Left ventricle myocardium inferior (tissue), 1 donor: ENCODE results near the gene ARL5B. TPM values are rescaled to one million over a fixed set of nuclear protein-coding genes. Genes with fewer than 3 reads are reported as not detected.

ENCODE experiments used
- DNase-seq: peaks from one replicate; pipeline ENCODE4 v3.0.0-alpha.2; 2020
- H3K27ac ChIP-seq: fragments of 200-600 bp; replicated peaks from 2 replicates; pipeline ENCODE4 v1.8.0; 2021
- H3K27me3 ChIP-seq: fragments of 200-600 bp; 2 replicates; pipeline ENCODE4 v1.8.0; 2021; ENCODE audit warnings: low read depth
- H3K36me3 ChIP-seq: fragments of 200-600 bp; 2 replicates; pipeline ENCODE4 v1.8.0; 2021
- H3K4me1 ChIP-seq: fragments of 200-600 bp; 2 replicates; pipeline ENCODE4 v1.8.0; 2021
- H3K4me3 ChIP-seq: fragments of 200-600 bp; 2 replicates; pipeline ENCODE4 v1.8.0; 2021; ENCODE audit warnings: mild to moderate bottlenecking, moderate library complexity
- H3K9me3 ChIP-seq: fragments of 200-600 bp; replicated peaks from 2 replicates; pipeline ENCODE4 v1.8.0; 2021
- CTCF ChIP-seq: fragments of 200-600 bp; IDR thresholded peaks from 2 replicates; pipeline ENCODE4 v1.8.0; 2021; ENCODE audit warnings: antibody characterized with exemption, mild to moderate bottlenecking, borderline replicate concordance
- intact Hi-C: fragments of 100-400 bp; cut with micrococcal nuclease; formaldehyde crosslinking; loops from one replicate; pipeline ENCODE4 v1.11.0; 2022
- total RNA-seq: library from RNA; stranded (reverse); fragmentation: NEBNext Ultra II Directional; extraction: Animal tissue kit (Norgen Biotek cat#: 25700); gene quantifications from one replicate; pipeline ENCODE4 v1.2.1, GENCODE V29; 2021
- donor health status: DM: no; HTN: yes; CAD: no; lungs with severe emphysema.

The ARL5B gene
- total RNA-seq, 1 donor from 2014 or later, result 5.6 TPM

DNA sequence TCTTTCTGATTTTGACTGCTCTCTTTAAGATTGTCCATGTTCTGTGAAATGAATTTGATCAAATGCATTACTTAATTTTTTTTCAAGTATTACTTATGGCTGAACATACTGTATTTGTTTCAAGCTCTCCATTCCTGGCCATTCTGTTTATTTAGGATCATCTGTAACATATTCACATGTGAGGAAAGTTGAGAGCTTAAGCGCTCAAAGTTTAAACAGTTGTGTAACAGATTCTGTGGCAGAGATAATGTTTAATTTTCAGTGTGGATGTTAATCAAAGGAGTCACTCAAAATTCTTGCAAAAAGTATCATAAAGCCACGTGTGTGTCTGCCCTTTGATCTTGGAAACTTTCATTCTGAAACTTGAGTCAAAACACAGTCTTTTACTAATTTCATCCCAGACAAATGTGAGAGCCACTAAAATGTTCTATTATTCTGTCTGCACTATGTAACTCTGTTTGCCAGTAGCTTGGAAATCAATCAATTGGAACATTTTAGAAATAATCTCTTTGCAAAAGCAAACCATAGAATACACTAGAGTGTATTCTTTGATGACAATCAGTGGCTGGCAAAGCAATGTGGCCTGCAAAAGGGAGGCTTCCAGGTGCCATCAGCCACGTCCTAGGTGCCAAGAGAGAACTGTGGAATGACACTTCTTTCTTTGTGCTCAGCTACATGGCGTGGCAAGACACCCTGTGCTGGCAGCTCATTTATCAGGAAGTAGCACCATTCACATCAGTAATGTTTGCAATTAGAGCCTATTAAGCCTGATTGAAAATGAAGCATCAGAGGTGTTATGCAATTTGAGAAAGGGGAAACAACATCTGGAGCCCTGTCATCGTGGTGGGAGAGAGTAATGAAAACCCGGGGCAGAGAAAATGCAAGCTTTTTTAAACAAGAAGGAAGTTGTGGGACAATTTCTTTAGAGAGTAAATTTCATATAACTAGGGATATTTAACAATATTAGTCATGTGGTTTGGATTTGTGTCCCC lies 40.9 kb downstream of the ARL5B start:
- peaks cover 1% of the 10 kb centered on the region for H3K27me3 ChIP-seq
- no peaks in the 10 kb centered on the region for H3K4me1 ChIP-seq
- intact Hi-C loops, result no loop called here
- no peak for DNase-seq
- H3K36me3 ChIP-seq, result no peaks in the 10 kb centered on the region
- H3K27ac ChIP-seq, result no peak overlapping the region
- H3K4me3 ChIP-seq, result no peak overlapping the region
- H3K9me3 ChIP-seq, result peaks cover 8% of the 10 kb centered on the region
- TF ChIP-seq CTCF, result no peak

DNA sequence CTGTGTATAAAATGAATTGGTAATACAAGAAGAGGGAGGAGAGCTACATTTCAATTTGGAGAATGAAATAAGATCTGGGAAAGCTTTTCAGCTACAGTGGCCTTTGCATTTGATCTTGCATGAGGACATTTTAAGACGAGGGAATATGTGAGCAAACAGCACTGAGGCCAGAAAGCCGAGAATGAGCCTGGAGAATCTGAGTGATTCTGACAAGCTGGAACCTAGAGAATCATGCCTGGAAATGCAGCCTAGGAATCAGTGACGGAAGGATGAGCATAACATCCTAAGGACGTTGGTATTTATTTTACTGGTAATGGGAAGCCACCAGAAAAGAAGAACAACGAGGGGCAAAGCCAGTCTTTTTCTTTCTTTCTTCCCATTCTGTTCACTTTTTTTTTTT lies 44.3 kb downstream of the ARL5B start:
- Histone ChIP-seq H3K4me3 (no peak overlapping the region), H3K27me3 (peaks cover 7% of the 10 kb centered on the region), H3K9me3 (peaks cover 5% of the 10 kb centered on the region), H3K27ac (no peak overlapping the region), H3K36me3 (no peaks in the 10 kb centered on the region), H3K4me1 (no peaks in the 10 kb centered on the region)
- intact Hi-C loops, result no loop called here
- no peak for TF ChIP-seq CTCF
- no peak for DNase-seq

GRCh38 chr10:18710201-18710653 lies 51.0 kb downstream of the ARL5B start:
- Histone ChIP-seq H3K36me3 (no peaks in the 10 kb centered on the region), H3K4me3 (no peak overlapping the region), H3K27me3 (peaks cover 12% of the 10 kb centered on the region), H3K4me1 (no peaks in the 10 kb centered on the region), H3K27ac (no peak overlapping the region), H3K9me3 (peaks cover 5% of the 10 kb centered on the region)
- intact Hi-C loops, result no loop called here
- no peak for DNase-seq
- no peak for TF ChIP-seq CTCF

DNA sequence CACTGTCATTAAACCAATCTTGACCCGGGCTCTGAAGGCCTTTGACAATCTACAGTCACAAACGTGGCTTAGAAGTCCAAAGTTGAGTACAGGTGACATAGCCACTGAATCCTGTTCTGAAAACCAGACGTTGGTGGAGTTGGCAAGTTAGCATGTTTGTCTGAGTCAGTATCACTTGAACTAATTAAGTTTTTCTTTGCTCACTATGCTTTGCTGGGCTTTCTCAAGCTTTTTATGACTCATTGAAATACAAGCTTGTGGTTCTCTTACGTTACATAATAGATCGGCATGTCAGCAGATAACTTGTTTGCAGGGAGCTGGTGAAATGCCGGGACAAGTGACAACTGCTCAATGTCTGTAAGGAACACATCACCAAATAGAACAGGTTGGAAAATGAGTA lies 53.8 kb downstream of the ARL5B start:
- Histone ChIP-seq H3K9me3 (no peaks in the 10 kb centered on the region), H3K4me1 (no peaks in the 10 kb centered on the region), H3K27ac (no peak overlapping the region), H3K4me3 (no peak overlapping the region), H3K27me3 (peaks cover 7% of the 10 kb centered on the region), H3K36me3 (no peaks in the 10 kb centered on the region)
- intact Hi-C loops, result no loop called here
- DNase-seq, result no peak
- no peak for TF ChIP-seq CTCF

- Histone ChIP-seq H3K4me3 (no peak overlapping the region), H3K27ac (no peak overlapping the region), H3K4me1 (no peaks in the 10 kb centered on the region), H3K27me3 (peaks cover 14% of the 10 kb centered on the region), H3K36me3 (no peaks in the 10 kb centered on the region), H3K9me3 (no peaks in the 10 kb centered on the region)
- no peak for DNase-seq
- intact Hi-C loops, result no loop called here
- TF ChIP-seq CTCF, result no peak
Observed at GRCh38 chr10:18718991-18719390, 59.8 kb downstream of the ARL5B start.
